ACHN (cell line): ENCODE results near the gene TRIM46.
"Not testable (repeated sequence)": the region's sequence is repeated elsewhere in the genome, so short reads cannot be mapped to it uniquely, and the experiment has no call there.

Source experiments
- DNase-seq: peaks from one replicate; pipeline ENCODE4 v3.0.0-alpha.2; 2015
- in situ Hi-C: cut with HindIII; loops from 2 replicates; pipeline ENCODE4 v1.10.0; 2017; ENCODE audit warnings: low sequenced_read_pairs, low pct_ligation_motif_present, low pct_unique_long_range_greater_than_20kb

TRIM46 gene

DNA sequence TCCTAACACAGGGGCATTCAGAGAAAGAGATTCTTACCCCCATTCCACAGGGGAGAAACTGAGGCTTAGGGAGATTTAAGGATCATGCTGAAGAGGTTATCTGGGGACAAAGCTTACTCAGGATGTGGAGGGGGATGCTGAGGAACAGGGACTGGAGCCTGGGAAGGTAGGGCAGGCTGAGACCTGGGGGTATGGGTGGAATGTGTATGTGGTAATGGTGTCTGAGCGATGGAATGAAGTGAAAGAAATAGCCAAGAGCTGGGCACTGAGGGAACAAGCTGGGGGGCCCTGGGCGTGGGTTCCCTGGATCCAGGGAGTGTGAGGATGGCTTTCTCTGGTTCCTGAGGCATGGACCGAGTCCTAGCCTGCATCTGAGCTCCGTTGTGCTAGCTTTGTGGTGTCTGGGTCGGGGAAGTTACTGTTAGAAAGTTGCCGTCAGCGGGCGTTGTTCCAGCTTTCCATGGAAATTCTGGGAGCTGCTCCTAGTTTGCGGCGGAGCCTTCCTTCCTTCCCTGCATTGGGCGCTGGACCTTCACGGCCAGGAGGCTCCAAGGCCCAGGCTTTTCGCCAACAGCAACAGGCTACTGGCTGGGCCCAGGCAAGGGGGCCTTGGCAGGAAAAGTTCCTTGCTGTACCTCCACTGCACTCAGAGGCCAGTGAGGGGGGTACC lies 37.9 kb downstream of the TRIM46 start:
- in situ Hi-C loops, DNase-seq: not testable (repeated sequence)

DNA sequence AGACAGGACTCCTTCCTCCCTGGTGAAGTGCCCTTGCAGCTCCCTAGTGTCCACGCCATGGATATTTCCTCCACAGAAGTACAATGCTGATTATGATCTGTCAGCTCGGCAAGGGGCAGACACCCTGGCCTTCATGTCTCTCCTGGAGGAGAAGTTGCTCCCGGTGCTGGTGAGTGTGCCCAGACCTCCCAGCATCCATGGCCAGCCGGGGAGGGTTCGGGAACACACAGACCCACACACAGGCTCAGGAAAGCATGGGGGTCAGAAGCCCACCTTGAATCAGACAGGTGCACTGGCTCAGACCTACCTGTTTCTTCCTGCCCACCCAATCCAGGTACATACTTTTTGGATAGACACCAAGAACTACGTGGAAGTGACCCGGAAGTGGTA lies 38.4 kb downstream of the TRIM46 start:
- in situ Hi-C loops, DNase-seq: not testable (repeated sequence)

DNA sequence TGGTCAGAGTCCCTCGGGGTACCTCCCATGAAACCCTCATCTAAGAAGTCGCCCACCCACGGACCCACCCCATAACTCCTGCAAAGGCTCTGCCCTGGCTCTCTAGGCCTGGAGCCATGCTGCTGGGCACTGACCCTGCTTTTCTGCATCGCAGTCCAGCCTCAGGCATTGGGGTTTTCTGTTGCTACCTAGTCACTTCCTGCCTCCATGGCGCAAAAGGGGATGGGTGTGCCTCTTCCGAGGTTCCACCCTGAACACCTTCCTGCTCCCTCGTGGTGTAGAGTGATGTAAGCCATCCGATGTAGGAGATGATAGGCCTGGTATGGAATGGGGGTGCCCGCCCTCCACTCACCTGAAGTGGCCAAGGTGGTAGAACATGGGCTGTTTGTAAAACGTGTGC lies 41.1 kb downstream of the TRIM46 start:
- in situ Hi-C loops, DNase-seq: not testable (repeated sequence)

DNA sequence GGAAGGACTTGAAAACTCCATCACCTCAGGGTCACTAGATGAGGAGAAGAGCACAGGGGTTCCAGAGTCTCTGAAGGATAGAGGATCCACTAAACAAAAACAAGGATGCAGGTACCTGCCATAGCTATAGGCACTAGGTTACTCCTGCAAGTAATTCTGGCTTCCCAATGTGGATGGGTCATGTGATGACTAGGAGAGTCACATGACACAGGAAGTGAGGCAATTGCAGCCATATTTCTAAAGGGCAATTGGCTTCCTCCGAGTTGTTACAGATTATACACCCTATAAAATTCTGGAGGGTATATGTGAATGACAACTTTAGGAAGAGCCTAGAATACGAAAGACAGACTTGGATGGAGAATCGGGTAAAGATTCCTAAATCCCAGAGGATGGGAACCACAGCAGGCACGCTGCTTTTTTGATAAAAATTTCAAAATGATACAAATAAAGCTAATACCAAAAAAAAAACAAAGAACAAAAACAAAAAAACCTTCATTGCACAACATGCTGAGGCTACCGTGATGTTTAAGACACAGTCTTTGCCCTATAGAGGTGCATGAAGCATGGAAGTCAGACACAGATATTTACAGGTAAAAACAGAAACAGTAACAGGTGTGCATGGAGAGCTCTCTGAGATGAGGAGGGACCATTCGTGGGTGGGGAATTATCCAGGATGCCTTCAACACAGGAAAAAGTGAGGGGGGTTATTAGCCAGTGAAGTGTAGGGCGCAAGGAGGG lies 45.4 kb downstream of the TRIM46 start:
- DNase-seq: peak; percentile 37
- in situ Hi-C loops: no loop called here

DNA sequence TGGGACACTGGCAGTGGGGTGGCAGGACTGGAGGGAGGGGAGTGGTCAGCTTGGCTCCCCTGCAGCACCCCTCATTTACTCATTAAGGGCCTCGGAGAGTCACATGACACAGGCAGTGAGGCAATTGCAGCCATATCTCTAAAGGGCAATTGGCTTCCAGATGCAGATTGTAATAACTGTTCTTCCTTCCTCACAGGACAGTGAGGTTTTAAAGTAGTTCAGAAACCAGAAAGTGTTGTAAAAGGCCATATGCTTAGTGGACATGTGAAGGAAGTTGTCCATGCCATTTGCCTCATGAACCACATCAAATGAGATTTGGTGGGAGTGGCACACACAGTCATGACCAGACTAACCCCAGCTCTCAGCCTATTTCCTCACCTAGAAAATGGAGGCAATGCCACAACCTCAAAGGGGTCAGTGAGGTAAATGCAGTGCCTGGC lies 46.0 kb downstream of the TRIM46 start:
- in situ Hi-C loops: no loop called here
- DNase-seq: no peak

DNA sequence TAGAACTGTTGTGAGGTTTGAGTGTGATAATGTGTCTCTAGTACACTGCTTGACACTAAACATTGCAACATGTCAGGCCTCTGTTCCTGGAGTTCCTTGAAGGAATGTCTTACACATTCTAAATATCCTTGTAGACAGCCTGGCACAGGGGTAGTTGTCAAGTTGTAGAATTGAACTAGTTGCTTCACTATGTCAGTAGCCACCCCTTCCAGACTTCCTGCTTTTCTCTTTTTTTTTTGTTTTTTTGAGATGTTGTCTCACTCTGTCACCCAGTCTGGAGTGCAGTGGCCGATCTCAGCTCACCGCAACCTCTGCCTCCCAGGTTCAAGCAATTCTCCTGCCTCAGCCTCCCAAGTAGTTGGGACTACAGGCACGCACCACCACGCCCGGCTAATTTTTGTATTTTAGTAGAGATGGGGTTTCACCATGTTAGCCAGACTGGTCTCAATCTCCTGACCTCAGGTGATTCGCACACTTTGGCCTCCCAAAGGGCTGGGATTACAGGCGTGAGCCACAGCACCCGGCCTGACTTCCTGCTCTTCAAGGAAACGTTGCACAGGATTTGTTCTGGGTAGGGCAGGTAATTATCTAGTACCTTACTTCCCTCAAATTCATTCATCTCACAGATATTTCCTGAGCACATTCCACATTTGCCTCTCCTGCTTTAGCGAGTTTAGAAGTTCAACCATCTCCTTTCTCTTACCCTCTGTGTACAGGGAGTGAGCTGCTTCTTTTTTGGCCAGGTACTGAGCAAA lies 46.7 kb downstream of the TRIM46 start:
- DNase-seq, in situ Hi-C loops: not testable (repeated sequence)

DNA sequence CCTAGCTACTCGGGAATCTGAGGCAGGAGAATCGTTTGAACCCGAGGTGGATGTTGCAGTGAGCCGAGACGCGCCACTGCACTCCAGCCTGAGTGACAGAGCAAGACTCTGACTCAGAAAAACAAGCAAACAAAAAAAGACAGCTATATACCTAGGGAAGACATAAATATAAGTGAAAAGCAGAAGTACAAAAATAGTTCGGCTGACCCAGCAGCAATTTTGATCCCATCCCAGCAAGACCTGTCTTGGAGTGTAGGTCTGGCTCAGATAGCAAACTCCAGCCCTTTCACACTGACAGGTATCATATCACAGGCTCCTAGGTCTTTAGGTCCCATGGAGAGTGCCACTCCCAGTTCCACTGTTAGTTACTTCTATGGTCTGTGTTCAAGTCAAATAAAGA lies 49.4 kb downstream of the TRIM46 start:
- in situ Hi-C loops: no loop called here
- DNase-seq: no peak

DNA sequence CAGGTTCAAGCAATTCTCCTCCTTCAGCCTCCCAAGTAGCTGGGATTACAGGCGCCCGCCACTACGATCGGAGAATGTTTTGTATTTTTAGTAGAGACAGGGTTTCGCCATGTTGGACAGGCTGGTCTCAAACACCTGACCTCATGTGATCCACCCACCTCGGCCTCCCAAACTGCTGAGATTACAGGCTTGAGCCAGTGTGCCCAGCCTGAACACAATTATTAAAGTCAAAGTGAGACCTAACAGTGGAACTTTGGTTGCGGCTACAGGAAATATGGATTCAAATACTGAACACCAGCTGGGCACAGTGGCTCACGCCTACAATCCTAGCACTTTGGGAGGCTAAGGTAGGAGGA lies 51.7 kb downstream of the TRIM46 start:
- in situ Hi-C loops, DNase-seq: not testable (repeated sequence)

DNA sequence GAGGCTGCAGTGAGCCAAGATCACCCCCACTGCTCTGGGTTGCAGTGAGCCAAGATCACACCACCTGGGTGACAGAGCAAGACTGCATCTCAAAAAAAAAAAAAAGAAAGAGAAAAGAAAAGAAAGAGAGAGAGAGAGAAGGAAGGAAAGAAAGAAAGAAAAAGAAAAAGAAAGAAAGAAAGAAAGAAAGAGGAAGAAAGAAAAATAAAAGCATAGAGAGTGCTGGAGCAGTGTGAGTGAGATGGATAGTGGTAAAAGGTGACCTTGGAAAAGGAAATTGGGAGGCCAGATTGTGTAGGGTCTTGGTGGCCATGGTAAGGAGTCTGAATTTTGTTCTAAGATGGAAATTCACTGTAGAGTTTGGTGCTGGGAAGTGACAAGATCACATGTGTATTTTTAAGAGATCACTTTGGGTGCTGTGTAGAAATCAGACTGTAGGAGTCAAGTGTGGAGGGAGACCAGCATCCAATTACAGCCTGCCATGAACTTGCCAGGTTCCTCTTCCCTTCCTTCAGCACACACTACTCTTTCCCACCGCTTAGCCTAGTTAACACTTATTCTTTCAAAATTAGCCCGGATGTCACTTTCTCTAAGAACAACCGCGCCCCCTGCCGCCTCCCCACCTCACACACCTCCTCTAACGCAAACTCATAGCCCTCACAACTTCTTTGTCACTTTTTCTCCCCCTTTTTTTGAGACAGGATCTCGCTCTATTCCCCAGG lies 52.7 kb downstream of the TRIM46 start:
- DNase-seq: peak; percentile 90
- in situ Hi-C loops: no loop called here

DNA sequence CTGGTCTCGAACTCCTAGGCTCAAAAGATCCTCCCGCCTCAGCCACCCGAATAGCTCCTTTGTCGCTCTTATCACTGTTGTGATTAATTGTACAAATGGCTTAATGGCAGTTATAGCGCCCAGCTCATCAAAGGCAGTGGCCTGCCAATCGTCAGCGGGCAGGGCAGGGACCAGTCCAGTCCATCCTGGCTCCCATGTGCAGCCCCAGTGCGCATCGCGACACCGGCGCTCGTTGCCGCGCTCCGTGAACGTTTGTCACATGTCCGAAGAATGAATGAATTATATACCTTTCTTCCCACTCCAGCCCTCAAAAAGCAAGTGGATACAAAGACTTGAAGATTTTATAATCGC lies 53.2 kb downstream of the TRIM46 start:
- in situ Hi-C loops: no loop called here
- DNase-seq: no peak

DNA sequence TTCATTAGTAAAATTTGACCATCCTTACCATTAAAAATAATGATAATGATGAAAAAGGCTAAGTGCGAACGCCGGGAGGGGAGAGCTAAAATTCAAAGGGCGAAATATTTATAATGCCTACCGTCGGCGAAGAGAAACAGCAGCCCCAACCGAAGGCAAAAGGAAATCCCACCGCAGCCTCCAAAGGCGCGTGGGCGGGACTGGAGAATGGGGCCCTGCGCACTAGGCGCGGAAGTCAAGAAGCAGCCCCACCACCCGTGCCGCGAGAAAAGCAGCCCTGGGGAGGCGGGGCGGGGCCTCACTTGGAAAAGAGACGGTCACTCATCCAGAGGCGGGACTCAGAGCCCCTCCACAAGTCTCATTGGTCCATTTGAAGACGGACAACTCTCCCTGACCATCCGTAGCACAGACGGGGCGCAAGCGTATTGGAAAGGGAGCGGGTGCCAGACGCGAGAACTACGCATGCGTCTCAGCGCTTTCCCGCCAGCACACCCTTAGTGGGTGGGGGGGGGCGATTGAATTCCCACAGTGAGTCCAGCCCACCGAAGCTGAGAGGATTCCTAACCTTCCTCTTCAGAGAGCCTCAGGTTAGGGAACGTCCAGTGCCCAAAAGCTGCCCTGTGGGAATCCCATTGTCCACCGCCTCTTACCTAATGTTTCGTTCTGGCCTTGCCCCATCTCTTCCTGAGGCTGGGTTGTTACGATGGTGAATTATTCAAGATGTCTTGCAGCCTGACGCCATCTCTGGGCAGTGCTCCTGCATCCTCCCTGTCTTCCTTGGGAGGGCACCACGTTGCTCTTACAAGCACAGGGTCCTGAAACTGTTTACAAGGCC lies 53.8 kb downstream of the TRIM46 start:
- DNase-seq: peak; percentile 99
- in situ Hi-C loops: no loop called here

DNA sequence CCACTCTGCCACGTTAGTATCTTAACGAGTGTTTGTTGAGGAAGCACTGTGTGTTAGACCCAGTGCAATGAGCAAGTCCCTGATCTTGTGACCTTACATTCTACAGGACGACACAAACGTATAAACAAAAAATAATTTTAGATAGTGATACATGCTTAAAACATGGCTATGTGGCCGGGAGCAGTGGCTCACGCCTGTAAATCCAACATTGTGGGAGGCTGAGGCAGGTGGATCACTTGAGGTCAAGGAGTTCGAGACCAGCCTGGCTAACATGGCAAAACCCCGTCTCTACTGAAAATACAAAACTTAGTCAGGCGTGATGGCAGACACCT lies 54.4 kb downstream of the TRIM46 start:
- DNase-seq: no peak
- in situ Hi-C loops: no loop called here

DNA sequence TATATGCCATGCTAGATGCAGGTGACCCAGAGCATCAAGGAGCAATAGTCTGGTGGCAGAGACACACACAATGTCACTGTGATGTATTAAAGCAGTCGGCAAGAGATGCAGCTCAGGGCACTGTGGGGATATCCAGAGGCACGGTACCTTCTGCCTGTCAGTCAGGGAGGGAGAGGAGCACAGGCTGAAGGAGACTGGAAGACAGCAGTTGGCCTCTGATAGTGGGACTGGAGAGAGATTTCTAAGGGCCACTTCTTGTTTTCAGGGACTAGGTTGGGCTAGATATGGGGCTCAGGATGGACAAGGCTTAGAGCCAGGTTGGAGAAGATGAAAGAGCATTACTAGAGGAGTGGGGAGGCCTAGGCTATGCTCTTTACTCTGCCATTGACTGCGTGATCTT lies 57.7 kb downstream of the TRIM46 start:
- DNase-seq, in situ Hi-C loops: not testable (repeated sequence)

DNA sequence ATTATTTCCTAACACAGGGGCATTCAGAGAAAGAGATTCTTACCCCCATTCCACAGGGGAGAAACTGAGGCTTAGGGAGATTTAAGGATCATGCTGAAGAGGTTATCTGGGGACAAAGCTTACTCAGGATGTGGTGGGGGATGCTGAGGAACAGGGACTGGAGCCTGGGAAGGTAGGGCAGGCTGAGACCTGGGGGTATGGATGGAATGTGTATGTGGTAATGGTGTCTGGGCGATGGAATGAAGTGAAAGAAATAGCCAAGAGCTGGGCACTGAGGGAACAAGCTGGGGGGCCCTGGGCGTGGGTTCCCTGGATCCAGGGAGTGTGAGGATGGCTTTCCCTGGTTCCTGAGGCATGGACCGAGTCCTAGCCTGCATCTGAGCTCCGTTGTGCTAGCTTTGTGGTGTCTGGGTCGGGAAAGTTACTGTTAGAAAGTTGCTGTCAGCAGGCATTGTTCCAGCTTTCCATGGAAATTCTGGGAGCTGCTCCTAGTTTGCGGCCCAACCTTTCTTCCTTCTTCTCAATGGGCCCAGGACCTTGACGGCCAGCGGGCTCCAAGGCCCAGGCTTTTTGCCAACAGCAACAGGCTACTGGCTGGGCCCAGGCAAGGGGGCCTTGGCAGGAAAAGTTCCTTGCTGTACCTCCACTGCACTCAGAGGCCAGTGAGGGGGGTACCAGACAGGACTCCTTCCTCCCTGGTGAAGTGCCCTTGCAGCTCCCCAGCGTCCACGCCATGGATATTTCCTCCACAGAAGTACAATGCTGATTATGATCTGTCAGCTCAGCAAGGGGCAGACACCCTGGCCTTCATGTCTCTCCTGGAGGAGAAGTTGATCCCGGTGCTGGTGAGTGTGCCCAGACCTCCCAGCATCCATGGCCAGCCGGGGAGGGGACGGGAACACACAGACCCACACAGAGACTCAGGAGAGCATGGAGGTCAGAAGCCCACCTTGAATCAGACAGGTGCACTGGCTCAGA lies 58.6 kb downstream of the TRIM46 start:
- DNase-seq, in situ Hi-C loops: not testable (repeated sequence)

DNA sequence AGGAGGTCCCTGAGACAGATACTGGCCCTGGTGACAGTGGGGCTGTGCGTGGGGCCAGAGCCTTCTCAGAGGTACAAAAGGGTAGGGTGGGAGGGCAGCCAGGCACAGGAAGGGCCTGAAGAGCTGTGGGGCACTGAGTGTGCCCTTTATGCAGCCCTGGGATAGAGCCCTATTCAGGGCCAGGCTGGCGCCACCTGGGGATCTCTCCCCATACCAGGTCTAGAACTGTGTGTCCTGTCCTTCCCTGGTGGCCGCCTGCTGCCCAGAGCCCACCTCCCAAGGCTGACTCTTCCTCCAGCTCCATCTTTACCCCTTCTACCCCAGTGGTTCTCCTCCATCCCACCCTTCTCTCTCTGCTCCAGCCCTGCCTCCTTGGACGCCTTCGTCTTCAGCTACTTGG lies 59.9 kb downstream of the TRIM46 start:
- DNase-seq, in situ Hi-C loops: not testable (repeated sequence)
